Right atrium auricular region (tissue), 2 donors: ENCODE measurements around the gene METTL2A. TPM values are rescaled to one million over a fixed set of nuclear protein-coding genes. Genes with fewer than 3 reads are reported as not detected.
A peak's percentile ranks its signal among the peaks of the same experiment; 100 is the strongest.
"Not testable (repeated sequence)": the region's sequence is repeated elsewhere in the genome, so short reads cannot be mapped to it uniquely, and the experiment has no call there.

Source experiments
- DNase-seq: peaks from one replicate; pipeline ENCODE4 v3.0.0-alpha.2; 2019; ENCODE audit warnings: low spot score
- H3K27ac ChIP-seq, 2 donors: fragments of 200-600 bp; sonication (generic); 1 replicate in 1 of 2; 2 replicates in 1 of 2; pipeline ENCODE4 v1.5.1; 2016 to 2019
- H3K27me3 ChIP-seq, 2 donors: fragments of 200-600 bp; sonication (generic); one replicate each; pipeline versions ENCODE4 v1.5.1 to v1.6.0; 2017 to 2019
- H3K36me3 ChIP-seq: fragments of 200-600 bp; sonication (generic); one replicate; pipeline ENCODE4 v1.5.1; 2016
- H3K4me1 ChIP-seq, 2 donors: fragments of 200-600 bp; sonication (generic); one replicate each; pipeline versions ENCODE4 v1.5.1 to v1.6.0; 2017 to 2019
- H3K4me3 ChIP-seq, 2 donors: fragments of 200-600 bp; sonication (generic); 1 replicate in 1 of 2; 2 replicates in 1 of 2; pipeline ENCODE4 v1.5.1; 2017 to 2019; ENCODE audit warnings: mild to moderate bottlenecking in 1 of 2, moderate library complexity in 1 of 2
- H3K9me3 ChIP-seq, 2 donors: fragments of 200-600 bp; sonication (generic); one replicate each; pipeline ENCODE4 v1.5.1; 2019
- total RNA-seq, 2 donors: library from RNA; depleted of rRNA; stranded (reverse); fragments of >200 nt; gene quantifications; one replicate each; pipeline ENCODE4 v1.1.0, GENCODE V29; 2016
- TF ChIP-seq, protein P1 (sequence below), 2 donors: fragments of 200-600 bp; sonication (generic); IDR thresholded peaks; one replicate each; pipeline ENCODE4 v1.5.1; 2019; ENCODE audit warnings: antibody characterized with exemption in 2 of 2

METTL2A gene
- total RNA-seq, 2 donors from 2014 or later, result 11.3 to 11.9 TPM

DNA sequence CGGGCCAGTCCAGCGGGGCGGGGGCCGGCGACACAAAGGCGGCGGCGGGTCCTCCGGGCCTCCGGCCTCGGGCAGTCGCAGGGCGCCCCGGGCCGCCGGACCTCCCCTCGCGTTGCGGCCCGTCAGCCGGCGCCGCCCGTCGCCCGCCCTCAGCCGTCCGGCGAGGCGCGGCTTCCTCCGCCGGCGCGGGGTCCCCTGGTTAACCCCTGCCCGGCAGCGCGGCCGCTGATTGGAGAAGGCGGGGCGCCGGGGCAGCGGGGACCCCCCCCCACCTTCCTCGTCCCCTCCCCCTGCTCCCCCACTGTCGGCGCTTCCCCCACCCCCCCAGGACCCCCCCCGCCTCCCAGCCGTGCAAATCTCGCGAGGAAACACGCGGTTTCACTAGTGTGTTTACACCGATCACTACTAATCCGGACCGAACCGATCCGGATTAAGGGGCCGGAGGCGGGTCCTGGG lies 54.8 kb downstream of the METTL2A start, which contains the start of gene TLK2:
TSS of gene TLK2 (plus strand) at position 402 of the 456 bp plus-strand sequence. CDS start 2,301 bp downstream, outside the sequence.
- peaks cover 0 to 30% of the 10 kb centered on the region in 2 donors for H3K4me1 ChIP-seq
- H3K9me3 ChIP-seq, result no peaks in the 10 kb centered on the region
- peak within 1 kb of the TSS; percentile 86 to 96 for H3K27ac ChIP-seq
- TF ChIP-seq, protein P1, sequence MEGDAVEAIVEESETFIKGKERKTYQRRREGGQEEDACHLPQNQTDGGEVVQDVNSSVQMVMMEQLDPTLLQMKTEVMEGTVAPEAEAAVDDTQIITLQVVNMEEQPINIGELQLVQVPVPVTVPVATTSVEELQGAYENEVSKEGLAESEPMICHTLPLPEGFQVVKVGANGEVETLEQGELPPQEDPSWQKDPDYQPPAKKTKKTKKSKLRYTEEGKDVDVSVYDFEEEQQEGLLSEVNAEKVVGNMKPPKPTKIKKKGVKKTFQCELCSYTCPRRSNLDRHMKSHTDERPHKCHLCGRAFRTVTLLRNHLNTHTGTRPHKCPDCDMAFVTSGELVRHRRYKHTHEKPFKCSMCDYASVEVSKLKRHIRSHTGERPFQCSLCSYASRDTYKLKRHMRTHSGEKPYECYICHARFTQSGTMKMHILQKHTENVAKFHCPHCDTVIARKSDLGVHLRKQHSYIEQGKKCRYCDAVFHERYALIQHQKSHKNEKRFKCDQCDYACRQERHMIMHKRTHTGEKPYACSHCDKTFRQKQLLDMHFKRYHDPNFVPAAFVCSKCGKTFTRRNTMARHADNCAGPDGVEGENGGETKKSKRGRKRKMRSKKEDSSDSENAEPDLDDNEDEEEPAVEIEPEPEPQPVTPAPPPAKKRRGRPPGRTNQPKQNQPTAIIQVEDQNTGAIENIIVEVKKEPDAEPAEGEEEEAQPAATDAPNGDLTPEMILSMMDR (IDR thresholded peaks at IDR 0.05), result no peak
- peaks cover 6% of the 10 kb centered on the region for H3K36me3 ChIP-seq
- peak within 1 kb of the TSS; percentile 81 to 95 for H3K4me3 ChIP-seq
- no peaks in the 10 kb centered on the region for H3K27me3 ChIP-seq
- DNase-seq, result peak; percentile 75

DNA sequence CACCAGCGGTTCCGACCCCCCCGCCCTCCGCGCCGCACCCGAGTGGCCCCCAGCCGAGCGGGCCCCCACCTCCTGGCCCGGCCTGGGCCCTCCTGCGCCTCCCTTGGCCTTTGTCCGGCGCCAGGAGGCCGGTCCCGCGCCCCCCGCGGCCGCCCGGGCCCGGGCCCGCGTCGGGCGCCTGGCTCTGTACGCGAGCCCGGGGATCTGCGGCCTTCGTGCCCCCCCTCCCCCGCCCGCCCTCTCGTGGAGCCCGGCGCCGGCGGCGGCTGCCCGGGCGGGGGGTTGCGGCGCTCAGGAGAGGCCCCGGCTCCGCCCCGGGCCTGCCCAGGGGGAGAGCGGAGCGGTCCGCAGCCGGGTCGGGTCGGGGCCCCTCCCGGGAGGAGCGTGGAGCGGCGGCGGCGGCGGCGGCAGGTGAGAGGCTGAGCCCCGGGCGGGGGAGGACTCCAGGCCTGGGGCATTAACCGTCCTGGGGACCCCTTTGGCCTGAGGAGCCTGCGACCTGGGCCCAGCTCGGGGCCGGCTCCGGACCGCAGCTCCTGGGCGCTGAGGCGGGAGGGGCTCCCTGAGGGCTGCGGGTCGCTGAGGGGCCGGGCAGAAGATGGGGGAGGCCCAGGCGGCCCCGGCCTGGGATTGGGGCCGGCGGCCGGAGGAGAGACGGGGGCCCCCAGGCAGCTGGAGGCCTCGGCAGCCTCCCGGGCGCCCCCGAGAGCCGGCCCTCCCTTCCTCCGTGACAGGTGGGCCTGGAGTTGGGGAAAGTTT lies 55.4 kb downstream of the METTL2A start:
- H3K9me3 ChIP-seq, H3K36me3 ChIP-seq, H3K27me3 ChIP-seq: not testable (repeated sequence)
- Histone ChIP-seq H3K4me3 (peak overlapping the region; percentile 81 to 95), H3K27ac (peak overlapping the region; percentile 86 to 96), H3K4me1 (peaks cover 0 to 31% of the 10 kb centered on the region in 2 donors)
- peak; percentile 32 for DNase-seq

DNA sequence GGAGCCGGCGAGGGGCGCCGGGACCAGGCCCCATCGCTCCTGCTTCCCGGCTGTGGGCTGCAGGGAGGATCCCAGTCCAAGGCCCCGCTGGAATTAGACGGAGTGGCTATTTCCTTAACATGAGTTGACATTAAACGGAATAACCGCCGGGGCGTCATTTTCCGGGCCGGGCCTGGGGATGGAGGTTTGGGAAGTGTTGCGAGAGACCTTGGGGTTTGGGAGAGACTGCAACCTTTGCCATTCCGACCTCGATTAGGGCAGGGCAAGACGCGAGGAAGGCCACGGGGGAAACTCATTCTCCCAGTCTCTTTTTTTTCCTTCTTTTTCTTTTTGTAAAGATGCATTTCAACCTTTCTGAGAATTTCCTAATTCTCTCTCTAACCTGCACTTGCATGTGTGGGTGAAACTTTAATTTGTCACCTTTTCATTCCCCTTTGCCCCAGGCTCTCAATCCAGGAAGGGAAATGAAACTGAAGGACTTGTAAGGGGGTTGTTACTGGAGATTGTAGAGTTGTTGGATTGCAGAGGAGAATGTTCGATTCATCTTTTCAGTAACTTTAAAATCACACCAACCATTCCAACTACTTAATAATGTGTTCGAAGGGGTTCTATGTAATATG lies 56.1 kb downstream of the METTL2A start:
- Histone ChIP-seq H3K4me3 (peak overlapping the region; percentile 81 to 95), H3K4me1 (peaks cover 0 to 31% of the 10 kb centered on the region in 2 donors), H3K27ac (peak overlapping the region; percentile 86 to 96)
- H3K9me3 ChIP-seq, H3K36me3 ChIP-seq, H3K27me3 ChIP-seq: not testable (repeated sequence)
- peak; percentile 59 for DNase-seq

DNA sequence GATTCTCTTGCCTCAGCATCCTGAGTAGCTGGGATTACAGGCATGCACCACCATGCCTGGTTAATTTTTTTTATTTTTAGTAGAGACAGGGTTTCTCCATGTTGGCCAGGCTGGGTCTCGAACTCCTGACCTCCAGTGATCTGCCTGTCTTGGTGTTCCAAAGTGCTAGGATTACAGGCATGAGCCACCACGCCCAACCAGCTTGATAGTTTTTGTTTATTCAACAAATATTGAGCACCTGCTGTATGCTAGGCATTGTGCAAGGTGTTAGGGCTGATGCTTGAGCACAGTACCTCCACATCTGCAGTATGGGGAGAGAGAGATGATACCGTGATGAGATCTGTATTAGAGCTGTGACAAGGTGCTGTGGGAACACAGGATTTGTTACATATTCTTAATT lies 58.9 kb downstream of the METTL2A start:
- H3K9me3 ChIP-seq, H3K27me3 ChIP-seq, H3K4me3 ChIP-seq, H3K27ac ChIP-seq, DNase-seq, H3K36me3 ChIP-seq: not testable (repeated sequence)
- H3K4me1 ChIP-seq, result peaks cover 0 to 27% of the 10 kb centered on the region in 2 donors

DNA sequence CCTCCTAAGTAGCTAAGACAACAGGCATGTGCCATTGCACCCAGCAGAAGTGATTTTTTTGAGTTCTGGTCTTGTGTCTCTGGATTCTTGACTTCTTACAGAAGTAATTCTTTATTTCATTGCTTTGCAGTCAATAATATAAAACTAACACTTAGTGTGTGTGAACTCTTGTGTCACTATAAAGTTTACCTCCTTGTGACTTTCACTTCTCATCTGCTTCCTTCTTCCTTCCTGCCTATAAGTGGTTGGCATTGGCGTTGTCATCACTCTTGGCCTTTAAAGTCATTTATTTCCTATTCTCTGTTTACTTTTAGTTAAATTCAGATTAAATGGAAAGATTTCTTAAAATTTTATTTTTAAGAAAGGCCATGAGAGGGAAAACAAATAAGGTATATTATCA lies 67.3 kb downstream of the METTL2A start:
- not testable (repeated sequence) for H3K27me3 ChIP-seq, DNase-seq, H3K4me3 ChIP-seq, H3K27ac ChIP-seq, H3K9me3 ChIP-seq, H3K4me1 ChIP-seq, H3K36me3 ChIP-seq

DNA sequence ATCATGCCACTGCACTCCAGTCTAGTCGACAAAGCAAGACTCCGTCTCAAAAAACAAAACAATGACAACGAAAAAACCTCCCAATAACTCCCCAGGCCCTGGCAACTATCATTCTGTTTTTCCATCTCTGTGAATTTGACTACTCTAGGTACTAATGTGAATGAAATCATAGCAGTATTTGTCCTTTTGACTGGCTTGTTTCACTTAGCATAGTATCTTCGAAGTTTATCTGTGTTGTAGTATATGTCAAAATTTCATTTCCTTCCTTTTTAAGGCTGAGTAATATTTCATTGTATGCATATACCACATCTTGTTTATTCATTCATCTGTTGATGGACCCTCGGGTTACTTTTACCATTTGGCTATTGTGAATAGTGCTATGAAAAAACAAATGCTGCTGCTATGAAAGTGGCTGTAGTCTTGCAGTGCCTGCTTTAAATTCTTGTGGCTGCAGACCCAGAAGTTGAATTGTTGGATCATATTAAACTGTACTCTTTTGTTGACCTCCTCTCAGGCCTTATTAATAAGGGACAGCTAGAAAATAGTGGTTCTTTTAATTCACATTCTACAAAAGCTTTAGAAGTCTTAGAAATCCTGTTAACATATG lies 69.5 kb downstream of the METTL2A start:
- H3K9me3 ChIP-seq, DNase-seq, H3K4me1 ChIP-seq, H3K27ac ChIP-seq, H3K27me3 ChIP-seq, H3K4me3 ChIP-seq, H3K36me3 ChIP-seq: not testable (repeated sequence)

DNA sequence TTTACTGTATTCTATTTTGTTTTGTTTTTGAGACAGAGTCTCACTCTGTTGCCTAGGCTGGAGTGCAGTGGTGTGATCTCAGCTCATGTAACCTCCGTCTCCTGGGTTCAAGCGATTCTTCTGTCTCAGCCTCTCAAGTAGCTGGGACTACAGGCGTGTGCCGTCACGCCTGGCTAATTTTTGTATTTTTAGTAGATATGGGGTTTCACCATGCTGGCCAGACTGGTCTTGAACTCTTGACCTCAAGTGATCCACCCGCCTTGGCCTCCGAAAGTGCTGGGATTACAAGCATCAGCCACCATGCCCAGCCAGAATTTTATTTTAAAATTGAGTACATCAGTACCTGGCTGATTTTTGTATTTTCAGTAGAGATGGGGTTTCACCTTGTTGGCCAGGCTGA lies 70.4 kb downstream of the METTL2A start:
- H3K4me1 ChIP-seq, H3K9me3 ChIP-seq, DNase-seq, H3K27me3 ChIP-seq, H3K36me3 ChIP-seq, H3K27ac ChIP-seq, H3K4me3 ChIP-seq: not testable (repeated sequence)

DNA sequence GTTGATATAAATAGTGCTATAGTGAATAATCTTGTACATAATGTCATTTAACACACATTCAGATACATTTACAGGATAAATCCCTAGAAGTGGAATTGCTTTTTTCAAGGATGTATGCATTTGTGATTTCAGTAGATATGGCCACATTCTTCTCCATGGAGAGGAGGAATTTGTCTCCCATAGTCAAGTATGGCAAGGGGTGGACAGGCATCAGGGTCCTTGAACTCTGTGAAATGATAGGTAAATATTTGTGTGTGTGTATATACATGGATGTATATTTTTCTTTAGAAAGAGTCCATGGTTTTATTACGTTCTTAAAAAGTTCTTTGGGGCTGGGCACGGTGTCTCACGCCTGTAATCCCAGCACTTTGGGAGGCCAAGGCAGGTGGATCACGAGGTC lies 72.6 kb downstream of the METTL2A start:
- H3K36me3 ChIP-seq, H3K4me1 ChIP-seq, H3K4me3 ChIP-seq: not testable (repeated sequence)

DNA sequence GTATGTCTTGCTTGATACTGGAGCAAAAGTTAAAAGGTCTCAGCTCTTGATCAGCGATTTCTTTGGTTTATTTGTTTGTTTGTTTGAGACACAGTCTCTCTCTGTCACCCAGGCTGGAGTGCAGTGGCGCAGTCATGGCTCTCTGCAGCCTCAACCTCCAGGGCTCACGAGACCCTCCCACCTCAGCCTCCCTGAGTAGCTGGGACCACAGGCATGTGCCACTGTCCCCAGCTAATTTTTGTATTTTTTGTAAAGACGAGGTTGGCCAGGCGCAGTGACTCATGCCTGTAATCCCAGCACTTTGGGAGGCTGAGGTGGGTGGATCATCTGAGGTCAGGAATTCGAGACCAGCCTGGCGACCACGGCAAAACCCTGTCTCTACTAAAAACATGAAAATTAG lies 75.1 kb downstream of the METTL2A start:
- H3K4me3 ChIP-seq, DNase-seq, H3K27ac ChIP-seq, H3K9me3 ChIP-seq, H3K4me1 ChIP-seq, H3K36me3 ChIP-seq, H3K27me3 ChIP-seq: not testable (repeated sequence)

More for the DNA sequence above, 72.6 kb downstream of the METTL2A start:
- DNase-seq, H3K27ac ChIP-seq, H3K27me3 ChIP-seq, H3K9me3 ChIP-seq: not testable (repeated sequence)

Other genes starting within 250 kb of the METTL2A start
- not detected for gene EFCAB3, start 43.3 kb upstream of the METTL2A start, total RNA-seq
- 10 to 100 TPM; 22.3 to 28.3 TPM for gene TLK2, start 54.9 kb downstream of the METTL2A start, total RNA-seq
- gene MRC2, start 203.8 kb downstream of the METTL2A start, total RNA-seq, result 10 to 100 TPM; 43.8 to 46.7 TPM